ENCODE measurements around the gene TMEM169.

Gene TMEM169

GRCh38 chr2:216149741-216150140, 68.0 kb downstream of the TMEM169 start:
- no peak for TF ChIP-seq CTCF (IDR thresholded peaks at IDR 0.05)

DNA sequence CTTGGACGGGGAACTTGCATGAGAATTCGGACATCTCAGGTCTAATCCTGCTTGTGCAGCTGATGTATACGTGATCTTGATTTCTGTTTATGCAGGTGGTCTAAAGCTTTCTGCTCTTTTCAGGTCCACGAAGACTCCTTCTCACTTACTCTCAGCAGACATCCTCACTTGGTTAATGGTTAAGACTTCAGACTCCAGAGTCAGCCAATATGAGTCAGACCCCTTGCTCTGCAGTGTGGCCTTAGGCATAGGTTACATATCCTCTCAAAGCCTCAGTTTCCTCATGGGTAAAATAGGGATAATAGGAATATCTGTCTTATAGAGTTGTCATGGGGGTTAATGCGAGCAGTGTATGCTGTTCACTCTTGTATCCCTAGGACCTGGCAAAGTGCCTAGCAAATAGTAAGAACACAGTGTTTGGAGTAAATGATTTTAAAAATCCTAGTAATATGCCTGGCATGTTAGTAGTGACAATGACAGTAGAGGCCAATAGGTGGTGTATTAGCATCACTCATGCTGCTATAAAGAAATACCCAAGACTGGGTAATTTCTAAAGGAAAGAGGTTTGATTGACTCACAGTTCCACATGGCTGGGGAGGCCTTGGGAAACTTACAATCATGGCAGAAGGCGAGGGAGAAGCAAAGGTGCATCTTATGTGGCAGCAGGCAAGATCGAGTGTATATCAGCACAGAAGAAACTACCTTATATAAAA, 69.8 kb downstream of the TMEM169 start:
- no peak for TF ChIP-seq CTCF (IDR thresholded peaks at IDR 0.05)

Data from LNCAP (cell line).